ENCODE data around the gene PRR19.

- TF ChIP-seq POLR2AphosphoS5 (IDR thresholded peaks at IDR 0.05; ENCODE audit: low read depth, low read length) (no peak), POLR2A (IDR thresholded peaks at IDR 0.05; ENCODE audit: low read depth, low read length) (no peak), TAF1 (IDR thresholded peaks at IDR 0.05; ENCODE audit: borderline replicate concordance, low read depth, low read length) (no peak)
Observed at GRCh38 chr19:42303876-42304275, 1.9 kb downstream of the PRR19 start.

Data from GM12892 (cell line).